Testis (tissue), 3 donors: ENCODE data around the gene MBP. TPM values are rescaled to one million over a fixed set of nuclear protein-coding genes. Genes with fewer than 3 reads are reported as not detected.

Experiments used
- DNase-seq: peaks from one replicate; pipeline ENCODE4 v3.0.0-alpha.2; 2019
- H3K27ac ChIP-seq, 2 donors: fragments of 200-600 bp; sonication (generic); one replicate each; pipeline ENCODE4 v1.5.1; 2019
- H3K27me3 ChIP-seq: fragments of 200-600 bp; sonication (generic); one replicate; pipeline ENCODE4 v1.5.1; 2019
- H3K36me3 ChIP-seq: fragments of 200-600 bp; sonication (generic); one replicate; pipeline ENCODE4 v1.5.1; 2017; ENCODE audit warnings: low read depth; ENCODE audit errors: missing control alignments
- H3K4me1 ChIP-seq: fragments of 200-600 bp; sonication (generic); one replicate; pipeline ENCODE4 v1.5.1; 2019
- H3K4me3 ChIP-seq, 2 donors: fragments of 200-600 bp; sonication (generic); one replicate each; pipeline ENCODE4 v1.5.1; 2017 to 2019
- H3K9me3 ChIP-seq: fragments of 200-600 bp; sonication (generic); one replicate; pipeline ENCODE4 v1.5.1; 2017
- POLR2A ChIP-seq: fragments of 450-650 bp; IDR thresholded peaks from one replicate; pipeline ENCODE4 v1.6.1; 2017; ENCODE audit warnings: antibody characterized with exemption, mild to moderate bottlenecking, moderate library complexity
- WGBS, 2 donors: methylation state at CpG; one replicate each; pipeline ENCODE4 v1.1.5; 2018; 5-methylcytosine and 5-hydroxymethylcytosine counted together
- intact Hi-C: fragments of 100-400 bp; cut with DNase I; formaldehyde crosslinking; loops from one replicate; pipeline ENCODE4 v1.15.1; 2023; ENCODE audit warnings: low total_unique reads
- polyA plus RNA-seq: library from polyadenylated mRNA; stranded (reverse); fragments of 350-450 nt; fragmentation: Illumina TruSeq; extraction: RNeasy Lipid Tissue Mini Kit (QIAGEN cat#74804); gene quantifications from one replicate; pipeline ENCODE4 v1.2.3, GENCODE V29; 2014; ENCODE audit warnings: low read depth, low replicate concordance; ENCODE audit not compliant: insufficient read depth
- total RNA-seq, 2 donors: library from RNA; depleted of rRNA; stranded (reverse); fragments of >200 nt; gene quantifications; one replicate each; pipeline ENCODE4 v1.2.3, GENCODE V29; 2016
- TF ChIP-seq, protein P1 (sequence below), 3 experiments: fragments of 450-650 bp in 2 of 3; fragments of 200-600 bp in 1 of 3; sonication (generic) in 1 of 3; IDR thresholded peaks; one replicate each; pipeline ENCODE4 v1.5.1; 2016 to 2019; ENCODE audit warnings: antibody characterized with exemption in 3 of 3, mild to moderate bottlenecking in 2 of 3, moderate library complexity in 1 of 3

MBP gene
- total and polyA plus RNA-seq, 3 donors from 2014 or later: 15.4 to 20.3 (median 16.7) TPM

DNA sequence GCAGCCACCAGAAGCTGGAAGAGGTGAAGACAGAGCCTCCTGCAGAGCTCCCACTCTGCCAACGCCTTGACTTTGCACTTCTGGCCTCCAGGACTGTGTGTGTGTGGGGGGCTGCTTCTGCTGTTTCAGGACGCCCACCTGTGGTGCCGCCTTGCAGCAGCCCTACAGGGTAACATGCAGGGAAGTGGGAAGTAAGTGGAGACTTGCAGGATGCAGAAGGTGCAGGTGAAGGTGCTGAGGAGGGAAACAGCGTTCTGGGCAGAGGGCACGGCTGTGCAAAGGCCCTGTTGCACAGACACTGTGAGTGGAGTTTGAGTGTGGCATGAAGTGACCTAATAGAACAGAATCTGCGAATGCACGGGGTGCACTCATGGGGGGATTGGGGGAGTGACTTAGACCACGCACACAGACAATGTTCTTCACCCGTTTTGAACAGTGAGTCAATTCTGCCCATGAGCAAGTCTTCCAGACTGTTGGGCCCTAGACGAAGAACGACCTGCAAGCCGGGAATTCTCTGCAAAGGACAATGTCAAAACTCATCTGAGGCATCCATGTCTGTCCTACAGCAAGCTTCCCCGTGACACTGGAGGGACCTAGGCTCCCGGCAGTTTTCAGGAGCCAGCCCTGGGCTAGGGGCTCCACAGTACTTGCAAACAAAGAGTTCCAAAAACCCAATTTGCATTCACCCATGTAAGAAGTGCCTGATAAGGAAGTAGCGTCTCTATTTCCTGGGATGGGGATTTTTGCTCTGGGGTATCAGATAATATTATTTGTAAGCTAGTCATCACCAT lies 19.0 kb downstream of the MBP start:
- Histone ChIP-seq H3K36me3 (no peaks in the 10 kb centered on the region), H3K27me3 (no peaks in the 10 kb centered on the region), H3K27ac (peak overlapping the region; percentile 79), H3K4me1 (peaks cover 22% of the 10 kb centered on the region), H3K9me3 (no peaks in the 10 kb centered on the region), H3K4me3 (no peak overlapping the region)
- intact Hi-C loops: no loop called here
- no peak for DNase-seq
- no peak for TF ChIP-seq POLR2A
- 90 to 91% methylated on average over 15 of the region's 15 CpGs for WGBS, 2 donors

DNA sequence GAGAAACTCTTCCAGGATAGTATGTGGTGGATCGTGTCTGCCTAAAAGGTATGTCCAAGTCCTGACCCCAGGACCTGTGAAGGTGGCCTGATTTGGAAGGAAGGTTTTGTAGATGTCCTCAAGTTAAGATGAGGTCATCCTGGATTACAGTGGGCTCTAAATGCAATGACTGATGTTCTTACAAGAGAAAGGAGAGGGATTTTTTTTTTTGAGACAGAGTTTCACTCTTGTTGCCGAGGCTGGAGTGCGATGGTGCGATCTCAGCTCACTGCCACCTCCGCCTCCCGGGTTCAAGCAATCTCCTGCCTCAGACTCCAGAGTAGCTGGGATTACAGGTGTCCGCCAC lies 19.9 kb downstream of the MBP start:
- Histone ChIP-seq H3K36me3 (no peaks in the 10 kb centered on the region), H3K27ac (no peak overlapping the region), H3K4me1 (peaks cover 30% of the 10 kb centered on the region), H3K4me3 (no peak overlapping the region), H3K9me3 (no peaks in the 10 kb centered on the region), H3K27me3 (no peaks in the 10 kb centered on the region)
- TF ChIP-seq POLR2A: no peak
- TF ChIP-seq, protein P1, sequence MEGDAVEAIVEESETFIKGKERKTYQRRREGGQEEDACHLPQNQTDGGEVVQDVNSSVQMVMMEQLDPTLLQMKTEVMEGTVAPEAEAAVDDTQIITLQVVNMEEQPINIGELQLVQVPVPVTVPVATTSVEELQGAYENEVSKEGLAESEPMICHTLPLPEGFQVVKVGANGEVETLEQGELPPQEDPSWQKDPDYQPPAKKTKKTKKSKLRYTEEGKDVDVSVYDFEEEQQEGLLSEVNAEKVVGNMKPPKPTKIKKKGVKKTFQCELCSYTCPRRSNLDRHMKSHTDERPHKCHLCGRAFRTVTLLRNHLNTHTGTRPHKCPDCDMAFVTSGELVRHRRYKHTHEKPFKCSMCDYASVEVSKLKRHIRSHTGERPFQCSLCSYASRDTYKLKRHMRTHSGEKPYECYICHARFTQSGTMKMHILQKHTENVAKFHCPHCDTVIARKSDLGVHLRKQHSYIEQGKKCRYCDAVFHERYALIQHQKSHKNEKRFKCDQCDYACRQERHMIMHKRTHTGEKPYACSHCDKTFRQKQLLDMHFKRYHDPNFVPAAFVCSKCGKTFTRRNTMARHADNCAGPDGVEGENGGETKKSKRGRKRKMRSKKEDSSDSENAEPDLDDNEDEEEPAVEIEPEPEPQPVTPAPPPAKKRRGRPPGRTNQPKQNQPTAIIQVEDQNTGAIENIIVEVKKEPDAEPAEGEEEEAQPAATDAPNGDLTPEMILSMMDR (IDR thresholded peaks at IDR 0.05): no peak
- 88% methylated on average over 7 of the region's 7 CpGs for WGBS, 2 donors
- intact Hi-C loops: no loop called here
- no peak for DNase-seq

DNA sequence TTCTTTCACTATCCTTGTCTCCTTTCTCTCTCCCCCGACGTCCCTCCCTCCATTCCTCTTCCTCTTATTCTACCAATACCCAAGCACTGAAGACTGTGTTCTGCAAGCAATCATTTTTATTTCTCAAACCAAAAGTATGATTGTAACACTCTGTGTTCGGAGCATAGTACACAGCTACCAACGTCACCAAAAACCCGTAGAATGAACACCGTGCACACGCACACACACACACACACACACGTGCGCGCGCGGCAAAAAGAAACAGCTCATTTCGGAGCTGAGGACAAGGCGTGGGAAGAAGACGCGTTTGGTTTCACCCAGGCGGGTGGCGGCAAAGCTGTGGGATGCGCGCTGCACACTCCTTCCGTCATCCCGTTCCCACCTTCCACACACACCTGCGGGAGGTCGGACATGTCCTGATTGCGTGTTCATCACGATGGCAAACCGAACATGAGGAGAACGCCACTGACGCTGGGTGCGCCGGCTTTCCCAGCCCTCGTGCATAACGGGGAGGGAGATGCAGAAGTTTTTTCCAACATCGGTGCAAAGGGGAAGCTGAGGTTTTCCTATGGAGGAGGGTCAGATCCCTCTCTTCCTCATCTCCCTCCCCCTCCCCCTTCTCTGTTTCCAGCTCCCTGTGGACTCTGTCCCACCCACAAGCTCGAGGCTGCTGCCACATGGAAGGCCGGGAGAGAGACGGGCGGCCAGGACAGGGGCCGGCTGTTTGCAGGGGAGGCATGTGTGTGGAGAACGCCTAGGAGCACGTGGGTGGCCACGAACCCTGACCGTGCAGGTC lies 20.4 kb downstream of the MBP start:
- H3K27ac ChIP-seq: no peak overlapping the region
- DNase-seq: no peak
- no peaks in the 10 kb centered on the region for H3K9me3 ChIP-seq
- 75 to 76% methylated on average over 36 to 43 of the region's 43 CpGs for WGBS, 2 donors
- H3K36me3 ChIP-seq: no peaks in the 10 kb centered on the region
- H3K27me3 ChIP-seq: no peaks in the 10 kb centered on the region
- H3K4me1 ChIP-seq: peaks cover 34% of the 10 kb centered on the region
- intact Hi-C loops: no loop called here
- no peak overlapping the region for H3K4me3 ChIP-seq
- no peak for TF ChIP-seq POLR2A
- TF ChIP-seq, protein P1 (IDR thresholded peaks at IDR 0.05): no peak

DNA sequence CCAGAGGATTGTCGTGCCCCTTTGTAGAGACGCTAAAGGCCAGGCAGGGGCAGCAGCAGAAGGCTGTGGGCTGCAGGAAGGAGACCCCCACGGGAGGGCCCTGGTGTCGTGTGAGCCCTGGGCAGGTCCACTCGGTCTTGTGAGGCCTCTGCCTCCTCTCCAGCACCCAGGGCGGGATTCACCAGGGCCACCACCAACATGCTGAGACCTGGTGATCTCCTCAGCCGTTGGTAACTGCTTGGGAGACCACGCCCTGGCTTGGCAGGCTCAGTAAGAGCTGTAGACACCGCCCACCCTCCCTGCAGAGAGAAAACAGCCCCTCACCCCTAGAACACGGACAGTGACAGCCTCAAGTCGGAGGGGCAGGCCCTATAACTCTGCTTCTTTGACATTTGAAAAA lies 21.1 kb downstream of the MBP start:
- no peak overlapping the region for H3K4me3 ChIP-seq
- TF ChIP-seq POLR2A: no peak
- TF ChIP-seq, protein P1 (IDR thresholded peaks at IDR 0.05): no peak
- WGBS, 2 donors: 74 to 77% methylated on average over 7 to 11 of the region's 11 CpGs
- DNase-seq: no peak
- no peaks in the 10 kb centered on the region for H3K36me3 ChIP-seq
- peaks cover 35% of the 10 kb centered on the region for H3K4me1 ChIP-seq
- H3K27me3 ChIP-seq: no peaks in the 10 kb centered on the region
- H3K9me3 ChIP-seq: no peaks in the 10 kb centered on the region
- intact Hi-C loops: no loop called here
- H3K27ac ChIP-seq: no peak overlapping the region

DNA sequence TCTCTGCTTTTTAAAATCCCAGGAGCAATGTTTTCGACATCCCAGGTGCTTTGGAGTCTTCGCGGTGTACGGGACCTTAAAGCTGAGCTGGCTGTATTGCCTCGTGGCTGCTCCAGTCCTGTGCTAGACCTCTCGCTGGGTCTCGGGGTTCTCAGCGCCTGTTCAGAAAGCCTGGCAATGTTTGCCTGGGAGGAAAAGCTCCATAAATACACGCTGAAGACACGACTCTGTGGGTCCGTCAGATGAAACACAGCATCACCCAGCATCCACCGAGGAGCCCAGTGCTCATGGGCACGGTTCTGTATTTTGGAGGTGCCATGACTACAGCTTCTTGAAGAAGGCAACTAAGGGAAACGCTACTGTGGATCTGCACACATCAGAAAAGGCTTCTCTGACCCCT lies 21.6 kb downstream of the MBP start:
- H3K27me3 ChIP-seq: no peaks in the 10 kb centered on the region
- peaks cover 37% of the 10 kb centered on the region for H3K4me1 ChIP-seq
- no peak for DNase-seq
- WGBS, 2 donors: 92 to 95% methylated on average over 10 to 14 of the region's 14 CpGs
- intact Hi-C loops: no loop called here
- no peak for TF ChIP-seq POLR2A
- TF ChIP-seq, protein P1 (IDR thresholded peaks at IDR 0.05): no peak
- H3K4me3 ChIP-seq: no peak overlapping the region
- no peaks in the 10 kb centered on the region for H3K36me3 ChIP-seq
- H3K27ac ChIP-seq: no peak overlapping the region
- H3K9me3 ChIP-seq: no peaks in the 10 kb centered on the region
